Measurements from ENCODE around the gene SPINK4.

DNA sequence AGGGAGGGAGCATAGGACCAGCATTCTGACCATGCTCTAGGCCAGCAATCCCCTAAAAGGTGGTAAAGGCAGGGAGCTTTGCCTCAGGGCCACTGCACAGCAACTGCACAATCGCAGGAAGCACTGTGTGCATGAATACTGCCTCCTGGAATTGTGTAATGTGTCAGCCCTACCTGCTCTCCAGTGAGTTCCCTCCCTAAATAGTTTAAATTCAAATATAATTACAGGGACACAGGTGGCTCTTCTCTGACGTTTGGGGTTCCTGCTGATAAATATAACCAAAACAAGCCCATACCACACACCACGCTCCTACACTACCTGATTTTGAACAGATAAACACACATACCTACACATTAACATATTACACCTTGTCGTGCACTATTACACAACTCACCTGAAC, 15.5 kb downstream of the SPINK4 start:
- TF ChIP-seq, protein P1, sequence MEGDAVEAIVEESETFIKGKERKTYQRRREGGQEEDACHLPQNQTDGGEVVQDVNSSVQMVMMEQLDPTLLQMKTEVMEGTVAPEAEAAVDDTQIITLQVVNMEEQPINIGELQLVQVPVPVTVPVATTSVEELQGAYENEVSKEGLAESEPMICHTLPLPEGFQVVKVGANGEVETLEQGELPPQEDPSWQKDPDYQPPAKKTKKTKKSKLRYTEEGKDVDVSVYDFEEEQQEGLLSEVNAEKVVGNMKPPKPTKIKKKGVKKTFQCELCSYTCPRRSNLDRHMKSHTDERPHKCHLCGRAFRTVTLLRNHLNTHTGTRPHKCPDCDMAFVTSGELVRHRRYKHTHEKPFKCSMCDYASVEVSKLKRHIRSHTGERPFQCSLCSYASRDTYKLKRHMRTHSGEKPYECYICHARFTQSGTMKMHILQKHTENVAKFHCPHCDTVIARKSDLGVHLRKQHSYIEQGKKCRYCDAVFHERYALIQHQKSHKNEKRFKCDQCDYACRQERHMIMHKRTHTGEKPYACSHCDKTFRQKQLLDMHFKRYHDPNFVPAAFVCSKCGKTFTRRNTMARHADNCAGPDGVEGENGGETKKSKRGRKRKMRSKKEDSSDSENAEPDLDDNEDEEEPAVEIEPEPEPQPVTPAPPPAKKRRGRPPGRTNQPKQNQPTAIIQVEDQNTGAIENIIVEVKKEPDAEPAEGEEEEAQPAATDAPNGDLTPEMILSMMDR (conservative IDR thresholded peaks at IDR 0.05 in 1 of 2, IDR thresholded peaks at IDR 0.05 in 1 of 2; ENCODE audit: extremely low read depth in 1 of 2, insufficient read depth in 1 of 2, low read depth in 1 of 2, low read length in 2 of 2): no peak
- no peak for TF ChIP-seq EZH2 (IDR thresholded peaks at IDR 0.05; ENCODE audit: borderline replicate concordance, low read length)
